HT-29 (cell line): ENCODE measurements around the gene AP1S1. TPM values are rescaled to one million over a fixed set of nuclear protein-coding genes. Genes with fewer than 3 reads are reported as not detected.
"Not testable (repeated sequence)": the region's sequence is repeated elsewhere in the genome, so short reads cannot be mapped to it uniquely, and the experiment has no call there.

Experiments used
- DNase-seq: peaks from one replicate; pipeline ENCODE4 v3.0.0-alpha.2; 2015; ENCODE audit warnings: low spot score
- total RNA-seq: library from RNA; depleted of rRNA; stranded (reverse); fragments of >200 nt; shearing (Covaris generic); gene quantifications from 2 replicates; pipeline ENCODE4 v1.2.3, GENCODE V29; 2014

The AP1S1 gene
- total RNA-seq, 1 experiment from 2014 or later = 277 TPM

GRCh38 chr7:101124376-101125056, 29.8 kb upstream of the AP1S1 start:
- peak; percentile 58 for DNase-seq

GRCh38 chr7:101125989-101126650, 28.2 kb upstream of the AP1S1 start:
- DNase-seq = peak; percentile 39

GRCh38 chr7:101126651-101127459, 27.4 kb upstream of the AP1S1 start, which contains the start of gene SERPINE1:
TSS of gene SERPINE1 (plus strand) at chr7:101127104. CDS start at chr7:101128394, 1,290 bp downstream.
- peak; percentile 73 for DNase-seq

- no peak for DNase-seq
Observed at GRCh38 chr7:101127460-101128039, 26.7 kb upstream of the AP1S1 start.

GRCh38 chr7:101128040-101128834, 26.0 kb upstream of the AP1S1 start:
- peak; percentile 46 for DNase-seq

GRCh38 chr7:101129603-101130117, 24.6 kb upstream of the AP1S1 start:
- no peak for DNase-seq

GRCh38 chr7:101132626-101133600, 21.4 kb upstream of the AP1S1 start:
- not testable (repeated sequence) for DNase-seq

GRCh38 chr7:101133621-101134398, 20.5 kb upstream of the AP1S1 start:
- no peak for DNase-seq

GRCh38 chr7:101134399-101134980, 19.8 kb upstream of the AP1S1 start:
- no peak for DNase-seq

GRCh38 chr7:101137651-101138212, 16.5 kb upstream of the AP1S1 start:
- DNase-seq = no peak

GRCh38 chr7:101138213-101138870, 15.9 kb upstream of the AP1S1 start:
- DNase-seq = peak; percentile 96

GRCh38 chr7:101140339-101140699, 14.0 kb upstream of the AP1S1 start:
- DNase-seq = no peak

GRCh38 chr7:101140746-101141382, 13.4 kb upstream of the AP1S1 start:
- no peak for DNase-seq

- no peak for DNase-seq
Observed at GRCh38 chr7:101151908-101152651, 2.2 kb upstream of the AP1S1 start.

GRCh38 chr7:101154693-101155102, 422 bp downstream of the AP1S1 start:
- no peak for DNase-seq

- DNase-seq = no peak
Observed at GRCh38 chr7:101155303-101155702, 1.0 kb downstream of the AP1S1 start.
